ENCODE results near the gene RAD52.

DNA sequence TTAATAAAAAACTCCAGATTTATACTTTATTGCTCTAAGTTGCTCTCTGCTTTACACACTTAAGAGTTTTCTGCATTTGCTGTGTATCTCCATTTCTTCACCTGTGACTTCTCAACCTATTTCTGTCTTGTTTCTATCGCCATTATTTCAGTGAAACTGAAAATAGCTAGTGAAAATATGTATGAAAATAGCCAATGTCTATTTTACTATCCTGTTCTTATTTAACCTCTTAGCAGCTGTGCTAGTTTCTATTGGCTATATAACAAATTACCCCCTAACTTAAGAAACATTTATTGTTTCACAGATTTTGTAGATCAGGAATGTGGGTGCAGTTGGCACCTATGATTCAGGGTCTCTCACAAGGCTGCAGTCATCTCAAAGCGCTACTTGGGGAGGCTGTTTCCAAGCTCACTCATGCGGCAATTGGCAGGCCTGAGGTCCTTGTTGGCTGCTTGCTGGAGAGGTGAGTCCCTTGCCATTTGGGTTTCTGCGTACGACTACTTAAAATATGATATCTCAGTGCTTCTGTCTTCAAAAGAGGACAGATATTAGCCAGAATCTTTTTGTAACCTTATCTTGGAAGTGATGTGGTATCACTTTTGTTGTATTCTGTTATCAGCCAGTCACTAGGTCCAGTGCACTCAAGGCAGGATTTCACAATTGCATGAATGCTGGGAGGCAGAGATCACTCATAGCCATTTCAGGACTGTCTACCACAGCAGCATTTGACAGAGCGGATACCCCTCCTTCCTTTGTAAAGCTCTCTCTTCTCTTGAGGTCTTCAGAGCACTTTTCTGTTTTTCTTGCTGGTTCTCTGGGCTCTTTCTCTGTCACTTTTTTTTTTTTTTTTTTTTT lies 48.8 kb upstream of the RAD52 start:
- TF ChIP-seq, protein P1, sequence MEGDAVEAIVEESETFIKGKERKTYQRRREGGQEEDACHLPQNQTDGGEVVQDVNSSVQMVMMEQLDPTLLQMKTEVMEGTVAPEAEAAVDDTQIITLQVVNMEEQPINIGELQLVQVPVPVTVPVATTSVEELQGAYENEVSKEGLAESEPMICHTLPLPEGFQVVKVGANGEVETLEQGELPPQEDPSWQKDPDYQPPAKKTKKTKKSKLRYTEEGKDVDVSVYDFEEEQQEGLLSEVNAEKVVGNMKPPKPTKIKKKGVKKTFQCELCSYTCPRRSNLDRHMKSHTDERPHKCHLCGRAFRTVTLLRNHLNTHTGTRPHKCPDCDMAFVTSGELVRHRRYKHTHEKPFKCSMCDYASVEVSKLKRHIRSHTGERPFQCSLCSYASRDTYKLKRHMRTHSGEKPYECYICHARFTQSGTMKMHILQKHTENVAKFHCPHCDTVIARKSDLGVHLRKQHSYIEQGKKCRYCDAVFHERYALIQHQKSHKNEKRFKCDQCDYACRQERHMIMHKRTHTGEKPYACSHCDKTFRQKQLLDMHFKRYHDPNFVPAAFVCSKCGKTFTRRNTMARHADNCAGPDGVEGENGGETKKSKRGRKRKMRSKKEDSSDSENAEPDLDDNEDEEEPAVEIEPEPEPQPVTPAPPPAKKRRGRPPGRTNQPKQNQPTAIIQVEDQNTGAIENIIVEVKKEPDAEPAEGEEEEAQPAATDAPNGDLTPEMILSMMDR (IDR thresholded peaks at IDR 0.05; ENCODE audit: insufficient read depth, low read length, poor library complexity, severe bottlenecking): no peak
- no peak for TF ChIP-seq EZH2phosphoT487 (conservative IDR thresholded peaks at IDR 0.05; ENCODE audit: low read length)

Measured in SU-DHL-6 (cell line).